ENCODE data around the gene GUCA2A.

- TF ChIP-seq CTCF (IDR thresholded peaks at IDR 0.05), result no peak
- no peak for TF ChIP-seq POLR2AphosphoS5 (IDR thresholded peaks at IDR 0.05; ENCODE audit: low read depth, low read length)
- no peak for TF ChIP-seq REST (IDR thresholded peaks at IDR 0.05; ENCODE audit: insufficient read depth in 1 of 2, low read depth in 2 of 2, low read length in 1 of 2)
- no peak for TF ChIP-seq SIN3A (IDR thresholded peaks at IDR 0.05; ENCODE audit: borderline replicate concordance, insufficient read depth, low read depth, low read length)
- TF ChIP-seq TCF7L2 (IDR thresholded peaks at IDR 0.05; ENCODE audit: low read depth, low read length), result no peak
Observed at GRCh38 chr1:42167611-42168390, 3.3 kb upstream of the GUCA2A start.

Measured in Panc1 (cell line).